HepG2 (cell line): ENCODE results near the gene RBM19. TPM values are rescaled to one million over a fixed set of nuclear protein-coding genes. Genes with fewer than 3 reads are reported as not detected.
A peak's percentile ranks its signal among the peaks of the same experiment; 100 is the strongest.

Experiments
- DPF2 ChIP-seq: sonication (generic); formaldehyde crosslinking; IDR thresholded peaks from 2 replicates; pipeline ENCODE4 v1.4.0; 2020; ENCODE audit warnings: mild to moderate bottlenecking, low read depth, missing genetic modification reagents, borderline replicate concordance
- FOXO1 ChIP-seq: sonication (generic); formaldehyde crosslinking; IDR thresholded peaks from 2 replicates; pipeline ENCODE4 v1.4.0; 2020; ENCODE audit warnings: missing genetic modification reagents
- GATAD2A ChIP-seq: IDR thresholded peaks from 2 replicates; pipeline ENCODE4 v1.6.1; 2016
- GMEB1 ChIP-seq: sonication (generic); formaldehyde crosslinking; IDR thresholded peaks from 2 replicates; pipeline ENCODE4 v1.5.1; 2020; ENCODE audit warnings: missing genetic modification reagents, mild to moderate bottlenecking, borderline replicate concordance
- MAZ ChIP-seq, 2 experiments: sonication (generic) in 1 of 2; formaldehyde crosslinking in 1 of 2; IDR thresholded peaks; 2 replicates each; pipeline versions ENCODE4 v1.5.0 to v1.6.1; 2012 to 2020; ENCODE audit warnings: low read depth in 2 of 2, mild to moderate bottlenecking in 2 of 2, borderline replicate concordance in 1 of 2, improper control_type of control experiment in 1 of 2, low read length in 1 of 2, missing genetic modification reagents in 1 of 2, moderate library complexity in 1 of 2
- MEF2D ChIP-seq: sonication (generic); formaldehyde crosslinking; IDR thresholded peaks from 2 replicates; pipeline ENCODE4 v1.5.1; 2020; ENCODE audit warnings: mild to moderate bottlenecking, missing genetic modification reagents
- MEIS1 ChIP-seq: sonication (generic); formaldehyde crosslinking; IDR thresholded peaks from 2 replicates; pipeline ENCODE4 v1.9.0; 2021; ENCODE audit warnings: mild to moderate bottlenecking, missing genetic modification reagents, moderate library complexity, borderline replicate concordance
- ONECUT2 ChIP-seq: sonication (generic); formaldehyde crosslinking; IDR thresholded peaks from 2 replicates; pipeline ENCODE4 v1.4.0; 2020; ENCODE audit warnings: missing genetic modification reagents
- RXRB ChIP-seq: IDR thresholded peaks from 2 replicates; pipeline ENCODE4 v1.6.1; 2016; ENCODE audit warnings: borderline replicate concordance, missing genetic modification reagents, missing compliant biosample characterization
- TCF12 ChIP-seq, 2 experiments: fragments of 450-650 bp in 1 of 2; sonication (generic) in 1 of 2; formaldehyde crosslinking in 1 of 2; IDR thresholded peaks; 2 replicates each; pipeline versions ENCODE4 v1.6.1 to v1.8.0; 2017 to 2022; ENCODE audit warnings: antibody characterized with exemption in 1 of 2, mild to moderate bottlenecking in 1 of 2, missing genetic modification reagents in 1 of 2, moderate library complexity in 1 of 2
- ZMYM3 ChIP-seq: sonication (generic); formaldehyde crosslinking; IDR thresholded peaks from 2 replicates; pipeline ENCODE4 v1.5.1; 2020; ENCODE audit warnings: mild to moderate bottlenecking, missing genetic modification reagents
- ZNF879 ChIP-seq: sonication (generic); formaldehyde crosslinking; IDR thresholded peaks from 2 replicates; pipeline ENCODE4 v1.8.1; 2023; ENCODE audit warnings: missing genetic modification reagents
- polyA plus RNA-seq, 8 experiments: library from polyadenylated mRNA; depleted of rRNA in 3 of 8; stranded (reverse) in 7 of 8; unstranded in 1 of 8; fragments of >200 nt; fragmentation: Illumina TruSeq in 4 of 8; extraction: Trizol in 4 of 8; gene quantifications; 2 replicates each; pipeline versions ENCODE4 v1.2.1 to v1.2.3, GENCODE V29; 2011 to 2016; ENCODE audit warnings: low read depth in 4 of 8, missing spikeins in 1 of 8, mixed read lengths in 1 of 8; ENCODE audit not compliant: insufficient read depth in 1 of 8
- total RNA-seq, 5 experiments: library from RNA; depleted of rRNA; stranded (reverse); fragments of >200 nt; fragmentation: Illumina TruSeq; extraction: Trizol; gene quantifications; 2 replicates each; pipeline ENCODE4 v1.2.3, GENCODE V29; 2016; ENCODE audit warnings: low read depth in 1 of 5
- TF ChIP-seq, protein P1 (sequence below): sonication (generic); formaldehyde crosslinking; IDR thresholded peaks from 2 replicates; pipeline ENCODE4 v1.8.0; 2023; ENCODE audit warnings: mild to moderate bottlenecking, missing genetic modification reagents
- TF ChIP-seq, protein P2 (sequence below): sonication (generic); formaldehyde crosslinking; IDR thresholded peaks from 2 replicates; pipeline ENCODE4 v1.5.1; 2020; ENCODE audit warnings: mild to moderate bottlenecking, missing genetic modification reagents, borderline replicate concordance

The RBM19 gene
- total and polyA plus RNA-seq, 2 of the 13 experiments (the other 11 are each of a cell fraction or from before 2014, with no cell fraction given): 19.3 to 32.2 TPM

- TF ChIP-seq ONECUT2 (CRISPR knock-in tag): peak; percentile 49; the same call in 1 of the 2 replicates
- 0 out of 2 replicates have a peak, but pooled peaks have one; percentile 25 for TF ChIP-seq MEF2D (CRISPR knock-in tag)
- TF ChIP-seq DPF2: peak; percentile 22; the same call in 1 of the 2 replicates
- TF ChIP-seq, protein P1, sequence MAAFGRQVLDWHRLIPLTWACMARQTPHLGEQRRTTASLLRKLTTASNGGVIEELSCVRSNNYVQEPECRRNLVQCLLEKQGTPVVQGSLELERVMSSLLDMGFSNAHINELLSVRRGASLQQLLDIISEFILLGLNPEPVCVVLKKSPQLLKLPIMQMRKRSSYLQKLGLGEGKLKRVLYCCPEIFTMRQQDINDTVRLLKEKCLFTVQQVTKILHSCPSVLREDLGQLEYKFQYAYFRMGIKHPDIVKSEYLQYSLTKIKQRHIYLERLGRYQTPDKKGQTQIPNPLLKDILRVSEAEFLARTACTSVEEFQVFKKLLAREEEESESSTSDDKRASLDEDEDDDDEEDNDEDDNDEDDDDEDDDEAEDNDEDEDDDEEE (CRISPR knock-in tag): 0 out of 2 replicates have a peak, but pooled peaks have one; percentile 33
- TF ChIP-seq MEIS1 (CRISPR knock-in tag): no peak
- no peak for TF ChIP-seq GMEB1 (CRISPR knock-in tag)
- peak; percentile 78 for TF ChIP-seq GATAD2A
- no peak for TF ChIP-seq TCF12 (IDR thresholded peaks at IDR 0.05)
- TF ChIP-seq TCF12 (CRISPR knock-in tag; IDR thresholded peaks at IDR 0.05): 0 out of 2 replicates have a peak, but pooled peaks have one; percentile 32
- no peak for TF ChIP-seq ZNF879 (CRISPR knock-in tag)
- peak; percentile 29; the same call in 1 of the 2 replicates for TF ChIP-seq FOXO1 (CRISPR knock-in tag)
- 0 out of 2 replicates have a peak, but pooled peaks have one; percentile 36 for TF ChIP-seq MAZ (IDR thresholded peaks at IDR 0.05; ENCODE audit: borderline replicate concordance, low read depth, low read length)
- TF ChIP-seq MAZ (CRISPR knock-in tag; IDR thresholded peaks at IDR 0.05; ENCODE audit: low read depth): no peak
- peak; percentile 54; the same call in 1 of the 2 replicates for TF ChIP-seq RXRB (CRISPR knock-in tag)
- peak; percentile 88 for TF ChIP-seq ZMYM3 (CRISPR knock-in tag)
- TF ChIP-seq, protein P2, sequence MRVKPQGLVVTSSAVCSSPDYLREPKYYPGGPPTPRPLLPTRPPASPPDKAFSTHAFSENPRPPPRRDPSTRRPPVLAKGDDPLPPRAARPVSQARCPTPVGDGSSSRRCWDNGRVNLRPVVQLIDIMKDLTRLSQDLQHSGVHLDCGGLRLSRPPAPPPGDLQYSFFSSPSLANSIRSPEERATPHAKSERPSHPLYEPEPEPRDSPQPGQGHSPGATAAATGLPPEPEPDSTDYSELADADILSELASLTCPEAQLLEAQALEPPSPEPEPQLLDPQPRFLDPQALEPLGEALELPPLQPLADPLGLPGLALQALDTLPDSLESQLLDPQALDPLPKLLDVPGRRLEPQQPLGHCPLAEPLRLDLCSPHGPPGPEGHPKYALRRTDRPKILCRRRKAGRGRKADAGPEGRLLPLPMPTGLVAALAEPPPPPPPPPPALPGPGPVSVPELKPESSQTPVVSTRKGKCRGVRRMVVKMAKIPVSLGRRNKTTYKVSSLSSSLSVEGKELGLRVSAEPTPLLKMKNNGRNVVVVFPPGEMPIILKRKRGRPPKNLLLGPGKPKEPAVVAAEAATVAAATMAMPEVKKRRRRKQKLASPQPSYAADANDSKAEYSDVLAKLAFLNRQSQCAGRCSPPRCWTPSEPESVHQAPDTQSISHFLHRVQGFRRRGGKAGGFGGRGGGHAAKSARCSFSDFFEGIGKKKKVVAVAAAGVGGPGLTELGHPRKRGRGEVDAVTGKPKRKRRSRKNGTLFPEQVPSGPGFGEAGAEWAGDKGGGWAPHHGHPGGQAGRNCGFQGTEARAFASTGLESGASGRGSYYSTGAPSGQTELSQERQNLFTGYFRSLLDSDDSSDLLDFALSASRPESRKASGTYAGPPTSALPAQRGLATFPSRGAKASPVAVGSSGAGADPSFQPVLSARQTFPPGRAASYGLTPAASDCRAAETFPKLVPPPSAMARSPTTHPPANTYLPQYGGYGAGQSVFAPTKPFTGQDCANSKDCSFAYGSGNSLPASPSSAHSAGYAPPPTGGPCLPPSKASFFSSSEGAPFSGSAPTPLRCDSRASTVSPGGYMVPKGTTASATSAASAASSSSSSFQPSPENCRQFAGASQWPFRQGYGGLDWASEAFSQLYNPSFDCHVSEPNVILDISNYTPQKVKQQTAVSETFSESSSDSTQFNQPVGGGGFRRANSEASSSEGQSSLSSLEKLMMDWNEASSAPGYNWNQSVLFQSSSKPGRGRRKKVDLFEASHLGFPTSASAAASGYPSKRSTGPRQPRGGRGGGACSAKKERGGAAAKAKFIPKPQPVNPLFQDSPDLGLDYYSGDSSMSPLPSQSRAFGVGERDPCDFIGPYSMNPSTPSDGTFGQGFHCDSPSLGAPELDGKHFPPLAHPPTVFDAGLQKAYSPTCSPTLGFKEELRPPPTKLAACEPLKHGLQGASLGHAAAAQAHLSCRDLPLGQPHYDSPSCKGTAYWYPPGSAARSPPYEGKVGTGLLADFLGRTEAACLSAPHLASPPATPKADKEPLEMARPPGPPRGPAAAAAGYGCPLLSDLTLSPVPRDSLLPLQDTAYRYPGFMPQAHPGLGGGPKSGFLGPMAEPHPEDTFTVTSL (CRISPR knock-in tag): peak; percentile 86
Observed at GRCh38 chr12:113987261-113988063, 21.3 kb upstream of the RBM19 start (continued).
